KMS-11 (cell line): Measurements from ENCODE around the gene SMPD3.

Experiments
- H2AFZ ChIP-seq: fragments of 200-600 bp; sonication (generic); 2 replicates; pipeline ENCODE4 v1.6.1; 2016; ENCODE audit warnings: antibody characterized with exemption, mixed run types, low read depth
- H3K27ac ChIP-seq: fragments of 200-600 bp; sonication (generic); 2 replicates; pipeline ENCODE4 v1.6.1; 2016; ENCODE audit warnings: mild to moderate bottlenecking, mixed run types
- H3K27me3 ChIP-seq: fragments of 200-600 bp; sonication (generic); 2 replicates; pipeline ENCODE4 v1.6.1; 2017; ENCODE audit warnings: mild to moderate bottlenecking, low read depth, mixed run types, moderate library complexity; ENCODE audit not compliant: insufficient read depth
- H3K36me3 ChIP-seq: fragments of 200-600 bp; sonication (generic); 2 replicates; pipeline ENCODE4 v1.6.1; 2017; ENCODE audit warnings: mild to moderate bottlenecking, mixed run types; ENCODE audit not compliant: insufficient read depth
- H3K4me1 ChIP-seq: fragments of 200-600 bp; sonication (generic); 2 replicates; pipeline ENCODE4 v1.6.1; 2016; ENCODE audit warnings: mild to moderate bottlenecking, low read depth, mixed run types; ENCODE audit not compliant: poor library complexity, severe bottlenecking
- H3K4me2 ChIP-seq: fragments of 200-600 bp; sonication (generic); 2 replicates; pipeline ENCODE4 v1.7.0; 2016; ENCODE audit warnings: mild to moderate bottlenecking, mixed run types
- H3K4me3 ChIP-seq: fragments of 200-600 bp; sonication (generic); IDR thresholded peaks from 2 replicates; pipeline ENCODE4 v1.6.1; 2017; ENCODE audit warnings: low read depth, low read length, mixed read lengths; ENCODE audit not compliant: insufficient read depth
- H3K79me2 ChIP-seq: fragments of 200-600 bp; sonication (generic); 2 replicates; pipeline ENCODE4 v1.6.1; 2016; ENCODE audit warnings: low read depth, mixed run types; ENCODE audit not compliant: insufficient read depth
- H3K9ac ChIP-seq: fragments of 200-600 bp; sonication (generic); 2 replicates; pipeline ENCODE4 v1.6.1; 2016; ENCODE audit warnings: mild to moderate bottlenecking, mixed run types
- H4K20me1 ChIP-seq: fragments of 200-600 bp; sonication (generic); 2 replicates; pipeline ENCODE4 v1.6.1; 2016; ENCODE audit warnings: mild to moderate bottlenecking, mixed run types; ENCODE audit not compliant: insufficient read depth
- CTCF ChIP-seq: fragments of 200-600 bp; sonication (generic); conservative IDR thresholded peaks from 2 replicates; pipeline ENCODE4 v1.6.1; 2017; ENCODE audit warnings: low read depth, mild to moderate bottlenecking, antibody characterized with exemption, low read length, moderate library complexity, mixed read lengths

The SMPD3 gene

GRCh38 chr16:68395815-68396214, 52.5 kb downstream of the SMPD3 start:
- Histone ChIP-seq H3K79me2 (no peaks in the 10 kb centered on the region), H3K4me2 (no peak overlapping the region), H3K36me3 (no peaks in the 10 kb centered on the region), H4K20me1 (no peaks in the 10 kb centered on the region), H3K4me3 (no peak overlapping the region), H3K27ac (no peak overlapping the region), H3K9ac (no peak overlapping the region), H3K27me3 (no peaks in the 10 kb centered on the region), H3K4me1 (peaks cover 12% of the 10 kb centered on the region), H2AFZ (no peak overlapping the region)
- TF ChIP-seq CTCF = no peak

GRCh38 chr16:68395167-68395786, 53.0 kb downstream of the SMPD3 start:
- TF ChIP-seq CTCF = no peak
- Histone ChIP-seq H3K4me3 (no peak overlapping the region), H3K4me2 (no peak overlapping the region), H3K36me3 (no peaks in the 10 kb centered on the region), H3K79me2 (no peaks in the 10 kb centered on the region), H3K27me3 (no peaks in the 10 kb centered on the region), H4K20me1 (no peaks in the 10 kb centered on the region), H3K27ac (no peak overlapping the region), H3K4me1 (peaks cover 12% of the 10 kb centered on the region), H2AFZ (no peak overlapping the region), H3K9ac (no peak overlapping the region)

- no peak overlapping the region for H2AFZ ChIP-seq
- TF ChIP-seq CTCF = no peak
- H3K27me3 ChIP-seq = no peaks in the 10 kb centered on the region
- H3K4me1 ChIP-seq = peaks cover 15% of the 10 kb centered on the region
- no peak overlapping the region for H3K4me2 ChIP-seq
- no peak overlapping the region for H3K4me3 ChIP-seq
- no peak overlapping the region for H3K9ac ChIP-seq
- no peaks in the 10 kb centered on the region for H4K20me1 ChIP-seq
- no peaks in the 10 kb centered on the region for H3K79me2 ChIP-seq
- no peaks in the 10 kb centered on the region for H3K36me3 ChIP-seq
- H3K27ac ChIP-seq = no peak overlapping the region
Observed at GRCh38 chr16:68393333-68393732, 55.0 kb downstream of the SMPD3 start.

GRCh38 chr16:68389750-68390371, 58.4 kb downstream of the SMPD3 start:
- H4K20me1 ChIP-seq = no peaks in the 10 kb centered on the region
- H2AFZ ChIP-seq = no peak overlapping the region
- H3K27ac ChIP-seq = no peak overlapping the region
- no peak for TF ChIP-seq CTCF
- no peak overlapping the region for H3K4me3 ChIP-seq
- H3K4me2 ChIP-seq = no peak overlapping the region
- no peaks in the 10 kb centered on the region for H3K27me3 ChIP-seq
- no peak overlapping the region for H3K9ac ChIP-seq
- H3K36me3 ChIP-seq = no peaks in the 10 kb centered on the region
- peaks cover 33% of the 10 kb centered on the region for H3K4me1 ChIP-seq
- no peaks in the 10 kb centered on the region for H3K79me2 ChIP-seq
